Measurements from ENCODE around the gene TSHR.
A peak's percentile ranks its signal among the peaks of the same experiment; 100 is the strongest.

The TSHR gene

DNA sequence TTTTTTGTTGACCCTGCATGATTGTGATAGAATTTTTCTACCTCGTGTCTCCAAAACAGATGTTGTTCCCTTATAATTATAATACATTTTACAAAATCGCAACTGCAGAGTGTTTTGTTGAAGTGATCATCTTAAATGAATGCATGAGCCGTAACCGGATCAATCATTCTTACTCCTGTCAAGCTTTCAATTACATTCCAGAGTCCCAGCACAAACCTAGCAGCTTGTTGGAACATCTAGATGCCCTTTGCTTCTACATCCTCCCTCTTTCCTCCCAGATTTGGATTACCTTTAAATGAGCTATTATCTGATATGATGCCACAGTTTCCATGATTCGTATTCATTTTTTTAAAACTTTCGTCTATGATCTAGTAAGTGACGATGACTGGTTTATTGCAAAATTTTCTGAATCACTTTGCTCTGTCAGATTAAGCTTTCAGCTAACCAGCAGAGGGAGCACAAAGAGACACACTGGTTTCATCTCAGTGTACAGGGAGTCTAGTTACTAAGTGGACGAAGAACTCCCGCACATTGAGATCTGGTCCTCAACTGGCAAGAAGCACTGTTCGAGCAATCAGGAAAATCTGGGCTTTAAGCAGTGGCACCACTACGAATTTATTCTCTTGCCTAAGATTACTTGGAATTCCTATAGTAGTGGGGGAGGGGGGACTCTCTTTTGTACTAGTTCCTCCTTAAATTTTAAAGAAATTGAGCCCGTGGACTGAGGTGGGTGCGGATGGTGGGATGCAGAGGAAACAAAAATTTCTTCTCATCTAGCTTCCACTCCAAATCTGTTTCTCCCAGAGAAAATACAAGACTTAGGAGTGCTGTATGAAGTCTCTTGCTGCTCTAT is 40.9 kb downstream of the TSHR start:
- Histone ChIP-seq H3K4me1 (no peaks in the 10 kb centered on the region), H3K27me3 (peaks cover 0 to 3% of the 10 kb centered on the region in 2 donors), H3K4me3 (no peak overlapping the region), H3K36me3 (no peaks in the 10 kb centered on the region), H3K27ac (no peak overlapping the region), H3K9me3 (no peaks in the 10 kb centered on the region)
- peak in 1 of 2 donors; percentile 22 for DNase-seq
- TF ChIP-seq, protein P1, sequence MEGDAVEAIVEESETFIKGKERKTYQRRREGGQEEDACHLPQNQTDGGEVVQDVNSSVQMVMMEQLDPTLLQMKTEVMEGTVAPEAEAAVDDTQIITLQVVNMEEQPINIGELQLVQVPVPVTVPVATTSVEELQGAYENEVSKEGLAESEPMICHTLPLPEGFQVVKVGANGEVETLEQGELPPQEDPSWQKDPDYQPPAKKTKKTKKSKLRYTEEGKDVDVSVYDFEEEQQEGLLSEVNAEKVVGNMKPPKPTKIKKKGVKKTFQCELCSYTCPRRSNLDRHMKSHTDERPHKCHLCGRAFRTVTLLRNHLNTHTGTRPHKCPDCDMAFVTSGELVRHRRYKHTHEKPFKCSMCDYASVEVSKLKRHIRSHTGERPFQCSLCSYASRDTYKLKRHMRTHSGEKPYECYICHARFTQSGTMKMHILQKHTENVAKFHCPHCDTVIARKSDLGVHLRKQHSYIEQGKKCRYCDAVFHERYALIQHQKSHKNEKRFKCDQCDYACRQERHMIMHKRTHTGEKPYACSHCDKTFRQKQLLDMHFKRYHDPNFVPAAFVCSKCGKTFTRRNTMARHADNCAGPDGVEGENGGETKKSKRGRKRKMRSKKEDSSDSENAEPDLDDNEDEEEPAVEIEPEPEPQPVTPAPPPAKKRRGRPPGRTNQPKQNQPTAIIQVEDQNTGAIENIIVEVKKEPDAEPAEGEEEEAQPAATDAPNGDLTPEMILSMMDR (IDR thresholded peaks at IDR 0.05), result peak; percentile 55 to 57
- intact Hi-C loops (cut with DNase I; ENCODE audit: low total_unique reads), result no loop called here

DNA sequence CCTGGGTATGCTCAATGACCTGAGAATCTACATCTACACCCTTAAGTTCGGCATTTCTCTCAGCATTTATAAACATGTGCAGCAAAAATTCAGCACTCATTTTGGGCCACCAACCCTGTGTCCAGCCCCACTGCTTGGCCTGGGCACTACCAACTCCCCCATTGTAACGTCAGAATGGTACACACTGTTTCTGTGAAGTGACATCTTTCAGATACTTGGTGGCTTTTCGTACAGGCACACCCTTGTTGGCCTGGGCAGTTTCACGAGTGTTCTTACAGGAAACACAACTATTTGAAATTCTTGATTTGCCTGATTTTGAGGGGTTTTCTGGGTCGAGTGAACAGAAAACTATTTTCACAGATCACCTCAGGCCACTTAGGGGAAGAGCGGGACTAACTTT is 46.0 kb downstream of the TSHR start:
- Histone ChIP-seq H3K4me3 (no peak overlapping the region), H3K27me3 (no peaks in the 10 kb centered on the region), H3K9me3 (no peaks in the 10 kb centered on the region), H3K4me1 (no peaks in the 10 kb centered on the region), H3K36me3 (no peaks in the 10 kb centered on the region), H3K27ac (no peak overlapping the region)
- intact Hi-C loops (cut with DNase I; ENCODE audit: low total_unique reads), result no loop called here
- TF ChIP-seq, protein P1 (IDR thresholded peaks at IDR 0.05), result no peak
- no peak for DNase-seq

DNA sequence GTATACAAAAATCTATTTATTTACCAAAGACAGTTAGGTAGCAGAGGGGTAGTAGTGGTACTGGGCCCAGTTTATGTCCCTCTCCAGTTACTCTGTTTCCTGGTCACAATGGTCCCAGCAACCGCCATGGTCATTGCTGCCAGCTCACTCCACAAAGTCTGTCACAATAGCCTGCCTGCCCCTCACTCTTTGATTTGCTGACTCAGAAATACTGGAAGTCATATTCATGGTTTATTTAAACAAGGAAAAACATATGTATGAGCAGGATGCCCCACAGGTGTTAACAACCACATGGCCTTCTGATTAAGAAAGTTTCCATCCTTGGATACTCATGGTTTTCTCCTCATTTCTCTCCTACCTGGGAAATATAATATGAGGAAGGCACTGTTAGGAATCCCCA is 49.2 kb downstream of the TSHR start:
- no peak for DNase-seq
- Histone ChIP-seq H3K27me3 (no peaks in the 10 kb centered on the region), H3K36me3 (no peaks in the 10 kb centered on the region), H3K4me1 (no peaks in the 10 kb centered on the region), H3K27ac (no peak overlapping the region), H3K4me3 (no peak overlapping the region), H3K9me3 (no peaks in the 10 kb centered on the region)
- intact Hi-C loops (cut with DNase I; ENCODE audit: low total_unique reads), result no loop called here
- TF ChIP-seq, protein P1 (IDR thresholded peaks at IDR 0.05), result no peak

DNA sequence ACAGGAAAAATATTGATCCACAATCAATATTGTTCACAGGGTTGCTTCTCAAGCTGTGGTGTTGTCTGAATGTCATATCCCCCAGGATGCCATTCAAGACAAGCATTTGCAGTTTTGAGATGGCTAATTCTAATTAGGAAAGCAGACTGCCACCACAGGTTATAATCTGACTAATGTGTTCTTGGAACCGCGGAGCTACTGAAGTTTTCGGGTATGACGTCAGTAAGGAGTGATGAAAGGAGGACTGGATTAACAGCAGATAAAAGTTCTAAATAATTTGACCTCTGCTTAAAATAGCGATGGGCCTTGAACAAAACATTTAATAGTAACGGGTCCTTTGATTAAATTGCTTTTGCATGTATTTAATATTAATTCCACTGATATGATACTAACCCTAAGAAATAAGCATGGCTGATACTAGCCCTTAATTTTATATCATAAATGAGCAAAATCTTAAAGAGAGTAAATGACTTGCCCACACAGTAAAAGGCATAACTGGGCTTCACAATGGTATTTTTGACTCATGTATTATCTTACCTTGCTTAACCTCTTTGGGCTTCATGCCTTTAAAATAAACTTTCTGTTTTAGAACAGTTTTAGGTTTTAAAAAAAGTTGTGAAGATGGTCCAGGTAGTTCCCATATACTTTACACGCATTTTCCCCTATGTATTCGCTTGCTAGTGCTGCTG is 50.3 kb downstream of the TSHR start:
- TF ChIP-seq, protein P1 (IDR thresholded peaks at IDR 0.05), result no peak
- Histone ChIP-seq H3K4me1 (no peaks in the 10 kb centered on the region), H3K36me3 (no peaks in the 10 kb centered on the region), H3K27ac (no peak overlapping the region), H3K9me3 (no peaks in the 10 kb centered on the region), H3K4me3 (no peak overlapping the region), H3K27me3 (no peaks in the 10 kb centered on the region)
- no peak for DNase-seq
- intact Hi-C loops (cut with DNase I; ENCODE audit: low total_unique reads), result no loop called here

DNA sequence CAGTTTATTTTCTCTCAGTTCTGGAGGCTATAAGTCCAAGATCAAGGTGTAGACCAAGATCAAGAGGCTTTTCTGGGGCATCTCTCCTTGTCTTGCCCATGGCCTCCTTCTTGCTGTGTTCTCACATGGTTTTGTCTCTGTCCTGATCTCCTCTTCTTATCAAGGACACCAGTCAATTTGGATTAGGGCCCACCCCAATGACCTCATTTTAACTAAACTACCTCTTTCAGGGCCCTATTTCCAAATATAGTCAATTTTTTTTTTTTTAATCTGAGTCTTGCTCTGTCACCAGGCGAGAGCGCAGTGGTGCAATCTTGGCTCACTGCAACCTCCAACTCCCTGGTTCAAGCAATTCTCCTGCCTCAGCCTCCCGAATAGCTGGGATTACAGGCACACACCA is 50.8 kb downstream of the TSHR start:
- H3K36me3 ChIP-seq, result no peaks in the 10 kb centered on the region
- H3K4me3 ChIP-seq, result no peak overlapping the region
- no peak for DNase-seq
- no peaks in the 10 kb centered on the region for H3K9me3 ChIP-seq
- H3K27me3 ChIP-seq, result no peaks in the 10 kb centered on the region
- intact Hi-C loops (cut with DNase I; ENCODE audit: low total_unique reads), result no loop called here
- no peak overlapping the region for H3K27ac ChIP-seq
- TF ChIP-seq, protein P1 (IDR thresholded peaks at IDR 0.05), result no peak
- H3K4me1 ChIP-seq, result no peaks in the 10 kb centered on the region

All from tibial artery (tissue), 4 donors.